NCI-H748 (cell line): ENCODE results near the gene SDHAF4.
"Not testable (repeated sequence)": the region's sequence is repeated elsewhere in the genome, so short reads cannot be mapped to it uniquely, and the experiment has no call there.

Experiments used
- DNase-seq: peaks from one replicate; lab custom pipeline; 2025; ENCODE audit not compliant: unreplicated experiment; lab: John Stamatoyannopoulos, UW

The SDHAF4 gene

GRCh38 chr6:70592391-70593117 is 25.8 kb downstream of the SDHAF4 start:
- no peak for DNase-seq

GRCh38 chr6:70593118-70593486 is 26.4 kb downstream of the SDHAF4 start:
- DNase-seq: no peak

GRCh38 chr6:70599187-70599586 is 32.5 kb downstream of the SDHAF4 start:
- DNase-seq: no peak

- DNase-seq: no peak
Measured at GRCh38 chr6:70601014-70601413, 34.3 kb downstream of the SDHAF4 start.

GRCh38 chr6:70604254-70604653 is 37.5 kb downstream of the SDHAF4 start:
- no peak for DNase-seq

GRCh38 chr6:70607371-70607770 is 40.6 kb downstream of the SDHAF4 start:
- DNase-seq: not testable (repeated sequence)

GRCh38 chr6:70609181-70609580 is 42.5 kb downstream of the SDHAF4 start:
- DNase-seq: not testable (repeated sequence)

GRCh38 chr6:70616728-70617260 is 50.1 kb downstream of the SDHAF4 start:
- no peak for DNase-seq

- DNase-seq: no peak
Measured at GRCh38 chr6:70620746-70621145, 54.0 kb downstream of the SDHAF4 start.

GRCh38 chr6:70622461-70622860 is 55.7 kb downstream of the SDHAF4 start:
- no peak for DNase-seq

GRCh38 chr6:70625436-70625835 is 58.7 kb downstream of the SDHAF4 start:
- DNase-seq: no peak

GRCh38 chr6:70627500-70628254 is 60.9 kb downstream of the SDHAF4 start:
- DNase-seq: no peak

- DNase-seq: no peak
Measured at GRCh38 chr6:70629929-70630328, 63.2 kb downstream of the SDHAF4 start.

GRCh38 chr6:70633870-70634269 is 67.1 kb downstream of the SDHAF4 start:
- no peak for DNase-seq

GRCh38 chr6:70636596-70636995 is 69.9 kb downstream of the SDHAF4 start:
- DNase-seq: no peak

- no peak for DNase-seq
Measured at GRCh38 chr6:70638468-70638867, 71.7 kb downstream of the SDHAF4 start.
